A673 (cell line): Measurements from ENCODE around the gene DDX42.

Source experiments
- CTCF ChIP-seq: fragments of 300-800, 200-600 bp; sonication (generic); conservative IDR thresholded peaks from 2 replicates; pipeline ENCODE4 v1.5.1; 2017; ENCODE audit warnings: low read depth, mild to moderate bottlenecking, antibody characterized with exemption, low read length, moderate library complexity, mixed read lengths
- EZH2 ChIP-seq: fragments of 200-600 bp; sonication (generic); IDR thresholded peaks from 2 replicates; pipeline ENCODE4 v1.6.1; 2017; ENCODE audit warnings: borderline replicate concordance, low read depth, mild to moderate bottlenecking, mixed read lengths, antibody characterized with exemption, low read length; ENCODE audit not compliant: poor library complexity, severe bottlenecking

GRCh38 chr17:63833741-63834373 lies 59.9 kb downstream of the DDX42 start:
- TF ChIP-seq CTCF (no peak), EZH2 (no peak)
